ENCODE data around the gene MPHOSPH8.
"Not testable (repeated sequence)": the region's sequence is repeated elsewhere in the genome, so short reads cannot be mapped to it uniquely, and the experiment has no call there.

Gene MPHOSPH8

DNA sequence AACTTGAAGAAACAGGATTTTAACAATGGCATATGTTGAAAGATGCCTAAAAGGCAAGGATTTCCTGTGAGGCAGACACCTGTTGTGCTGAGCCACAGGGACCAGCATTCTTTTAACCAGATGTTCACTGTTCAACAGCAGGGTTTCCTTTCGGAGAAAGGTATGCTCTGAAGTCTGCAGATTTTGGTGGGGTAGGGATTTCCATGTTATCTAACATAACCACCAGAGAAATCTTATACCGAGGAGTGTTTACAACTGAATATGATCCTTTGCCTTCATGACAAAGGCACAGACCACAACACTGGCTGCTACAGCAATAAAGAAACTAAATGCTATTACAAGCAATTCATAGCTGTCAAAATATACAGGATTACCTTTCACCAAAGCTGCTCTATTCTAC is 48.1 kb downstream of the MPHOSPH8 start:
- TF ChIP-seq ZFX (IDR thresholded peaks at IDR 0.05) (no peak), CTCF (conservative IDR thresholded peaks at IDR 0.05) (no peak)
- no peak overlapping the region for H3K27ac ChIP-seq

DNA sequence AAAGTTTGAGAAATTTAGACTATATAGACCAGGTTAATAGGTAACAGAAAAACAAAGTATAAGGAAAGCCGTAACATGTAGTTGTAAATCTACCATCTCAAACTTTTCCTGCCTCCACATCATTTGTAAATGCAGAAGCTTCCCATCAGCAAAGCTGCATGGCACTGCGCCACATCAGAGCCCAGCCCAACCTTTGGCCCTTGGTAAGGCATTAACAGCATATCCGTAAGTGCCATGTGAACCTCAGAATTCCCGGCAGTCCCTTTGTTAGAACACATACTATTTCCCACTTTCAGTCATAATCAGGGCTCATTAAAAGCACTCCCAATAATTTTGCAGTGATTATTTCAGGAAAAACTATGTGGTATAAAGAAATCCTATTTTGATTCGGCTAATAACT is 51.6 kb downstream of the MPHOSPH8 start:
- TF ChIP-seq CTCF (conservative IDR thresholded peaks at IDR 0.05) (no peak), ZFX (IDR thresholded peaks at IDR 0.05) (no peak)

GRCh38 chr13:19685437-19685836 is 52.0 kb downstream of the MPHOSPH8 start:
- TF ChIP-seq ZFX (IDR thresholded peaks at IDR 0.05) = no peak
- no peak for TF ChIP-seq CTCF (conservative IDR thresholded peaks at IDR 0.05)
- no peak overlapping the region for H3K27ac ChIP-seq

More for the DNA sequence above, 51.6 kb downstream of the MPHOSPH8 start:
- no peak overlapping the region for H3K27ac ChIP-seq

DNA sequence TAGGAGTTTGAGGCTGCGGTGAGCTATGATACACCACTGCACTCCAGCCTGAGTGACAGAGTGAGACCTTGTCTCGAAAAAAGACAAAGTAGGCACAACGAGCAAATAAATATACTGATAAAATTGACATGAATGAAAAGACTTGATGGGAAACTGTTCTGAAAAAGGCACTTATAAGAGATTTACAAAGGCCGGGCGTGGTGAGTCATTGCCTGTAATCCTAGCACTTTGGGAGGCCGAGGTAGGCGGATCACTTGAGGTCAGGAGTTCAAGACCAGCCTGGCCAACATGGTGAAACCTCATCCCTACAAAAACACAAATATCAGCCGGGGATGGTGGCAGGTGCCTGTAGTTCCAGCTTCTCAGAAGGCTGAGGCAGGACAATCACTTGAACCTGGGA is 58.0 kb downstream of the MPHOSPH8 start:
- H3K27ac ChIP-seq = not testable (repeated sequence)

GRCh38 chr13:19695428-19695827 is 62.0 kb downstream of the MPHOSPH8 start:
- no peak overlapping the region for H3K27ac ChIP-seq
- TF ChIP-seq ZFX (IDR thresholded peaks at IDR 0.05) (no peak), CTCF (conservative IDR thresholded peaks at IDR 0.05) (no peak)

- TF ChIP-seq ZFX (IDR thresholded peaks at IDR 0.05) (no peak), CTCF (conservative IDR thresholded peaks at IDR 0.05) (no peak)
- H3K27ac ChIP-seq = no peak overlapping the region
These were observed 62.4 kb downstream of the MPHOSPH8 start for GRCh38 chr13:19695829-19696228.

DNA sequence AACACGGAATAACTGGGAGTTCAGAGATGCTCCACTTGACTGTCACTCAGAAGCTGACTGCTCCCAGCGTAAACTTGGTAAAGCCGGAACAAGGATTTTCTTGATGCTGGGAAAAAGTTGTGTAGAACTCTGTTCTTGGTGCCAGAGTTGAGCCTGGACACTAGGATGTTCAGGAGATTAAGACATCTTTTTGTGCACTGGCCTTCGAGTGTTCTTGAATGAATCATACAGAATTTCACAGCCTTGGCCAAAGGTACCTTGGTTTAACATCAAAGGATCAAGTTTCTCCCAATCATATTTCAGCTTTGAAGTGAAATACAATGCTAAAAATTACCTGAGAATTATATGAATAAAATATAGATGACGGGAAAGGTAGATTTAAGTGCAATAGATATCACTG is 67.5 kb downstream of the MPHOSPH8 start:
- H3K27ac ChIP-seq = not testable (repeated sequence)

DNA sequence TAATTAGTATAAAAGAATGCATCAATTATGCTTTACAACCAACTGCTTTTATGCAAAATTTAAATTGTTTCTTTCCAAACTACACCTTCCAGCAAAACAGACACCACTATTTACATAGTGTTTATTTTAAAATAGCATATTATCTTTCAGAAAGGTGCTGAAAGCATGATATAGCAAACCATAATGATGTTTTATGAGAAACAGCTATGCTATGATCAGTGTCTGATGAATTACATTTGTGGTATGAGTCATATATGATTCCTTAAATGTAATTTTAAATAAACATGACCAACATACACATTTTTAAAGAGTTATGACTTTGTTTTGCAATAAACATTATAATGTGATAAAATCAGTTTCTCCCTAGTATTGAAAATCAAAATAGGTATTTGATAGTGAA is 68.2 kb downstream of the MPHOSPH8 start:
- not testable (repeated sequence) for H3K27ac ChIP-seq

DNA sequence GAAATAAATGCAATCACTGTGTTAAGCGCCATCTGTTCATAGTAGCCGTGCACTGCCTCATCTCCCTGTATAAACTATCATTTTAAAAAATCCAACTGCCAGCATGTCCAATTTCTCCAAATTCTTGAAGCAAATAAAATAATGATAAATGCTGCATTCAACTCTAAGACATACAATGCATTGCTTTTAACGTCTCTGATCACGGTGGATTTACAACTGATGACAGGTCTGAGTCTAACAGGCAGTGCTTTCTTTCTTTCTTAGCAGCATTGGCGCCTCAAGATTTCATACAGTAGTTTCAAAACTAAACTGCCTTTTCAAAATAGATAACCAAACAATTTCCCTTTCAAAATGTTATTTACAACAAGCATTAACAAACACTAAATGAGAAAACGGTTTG is 70.8 kb downstream of the MPHOSPH8 start:
- not testable (repeated sequence) for H3K27ac ChIP-seq

- not testable (repeated sequence) for H3K27ac ChIP-seq
These were observed 75.6 kb downstream of the MPHOSPH8 start for GRCh38 chr13:19709039-19709438.

GRCh38 chr13:19709782-19710181 is 76.3 kb downstream of the MPHOSPH8 start:
- H3K27ac ChIP-seq = not testable (repeated sequence)
